ENCODE measurements around the gene RIPPLY3.

- TF ChIP-seq, protein P1, sequence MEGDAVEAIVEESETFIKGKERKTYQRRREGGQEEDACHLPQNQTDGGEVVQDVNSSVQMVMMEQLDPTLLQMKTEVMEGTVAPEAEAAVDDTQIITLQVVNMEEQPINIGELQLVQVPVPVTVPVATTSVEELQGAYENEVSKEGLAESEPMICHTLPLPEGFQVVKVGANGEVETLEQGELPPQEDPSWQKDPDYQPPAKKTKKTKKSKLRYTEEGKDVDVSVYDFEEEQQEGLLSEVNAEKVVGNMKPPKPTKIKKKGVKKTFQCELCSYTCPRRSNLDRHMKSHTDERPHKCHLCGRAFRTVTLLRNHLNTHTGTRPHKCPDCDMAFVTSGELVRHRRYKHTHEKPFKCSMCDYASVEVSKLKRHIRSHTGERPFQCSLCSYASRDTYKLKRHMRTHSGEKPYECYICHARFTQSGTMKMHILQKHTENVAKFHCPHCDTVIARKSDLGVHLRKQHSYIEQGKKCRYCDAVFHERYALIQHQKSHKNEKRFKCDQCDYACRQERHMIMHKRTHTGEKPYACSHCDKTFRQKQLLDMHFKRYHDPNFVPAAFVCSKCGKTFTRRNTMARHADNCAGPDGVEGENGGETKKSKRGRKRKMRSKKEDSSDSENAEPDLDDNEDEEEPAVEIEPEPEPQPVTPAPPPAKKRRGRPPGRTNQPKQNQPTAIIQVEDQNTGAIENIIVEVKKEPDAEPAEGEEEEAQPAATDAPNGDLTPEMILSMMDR (conservative IDR thresholded peaks at IDR 0.05), result no peak
- no peak for TF ChIP-seq ZFX (IDR thresholded peaks at IDR 0.05)
Measured at GRCh38 chr21:37001441-37001840, 5.1 kb upstream of the RIPPLY3 start.

Measured in C4-2B (cell line).